ENCODE measurements around the gene ZDHHC9. TPM values are rescaled to one million over a fixed set of nuclear protein-coding genes. Genes with fewer than 3 reads are reported as not detected.

ZDHHC9 gene
- total RNA-seq, 1 donor: 2.7 TPM

GRCh38 chrX:129798456-129798855 is 45.2 kb downstream of the ZDHHC9 start:
- Histone ChIP-seq H3K4me3 (ENCODE audit: low read length) (no peak overlapping the region), H3K9me3 (ENCODE audit: low read depth, low read length) (no peaks in the 10 kb centered on the region), H3K4me1 (ENCODE audit: insufficient read depth, low read length) (no peaks in the 10 kb centered on the region), H3K27me3 (ENCODE audit: insufficient read depth, low read length) (no peaks in the 10 kb centered on the region)

- no peaks in the 10 kb centered on the region for H3K4me1 ChIP-seq (ENCODE audit: insufficient read depth, low read length)
- no peaks in the 10 kb centered on the region for H3K9me3 ChIP-seq (ENCODE audit: low read depth, low read length)
- no peaks in the 10 kb centered on the region for H3K27me3 ChIP-seq (ENCODE audit: insufficient read depth, low read length)
- H3K4me3 ChIP-seq (ENCODE audit: low read length): no peak overlapping the region
Measured at GRCh38 chrX:129797251-129797906, 46.3 kb downstream of the ZDHHC9 start.

- Histone ChIP-seq H3K4me3 (ENCODE audit: low read length) (no peak overlapping the region), H3K9me3 (ENCODE audit: low read depth, low read length) (no peaks in the 10 kb centered on the region), H3K4me1 (ENCODE audit: insufficient read depth, low read length) (no peaks in the 10 kb centered on the region)
Measured at GRCh38 chrX:129795584-129795983, 48.1 kb downstream of the ZDHHC9 start.

GRCh38 chrX:129793604-129794191 is 50.0 kb downstream of the ZDHHC9 start:
- H3K4me1 ChIP-seq (ENCODE audit: insufficient read depth, low read length): no peaks in the 10 kb centered on the region
- no peaks in the 10 kb centered on the region for H3K9me3 ChIP-seq (ENCODE audit: low read depth, low read length)
- H3K4me3 ChIP-seq (ENCODE audit: low read length): no peak overlapping the region
- H3K27me3 ChIP-seq (ENCODE audit: insufficient read depth, low read length): no peaks in the 10 kb centered on the region

More at GRCh38 chrX:129795584-129795983, 48.1 kb downstream of the ZDHHC9 start:
- H3K27me3 ChIP-seq (ENCODE audit: insufficient read depth, low read length): no peaks in the 10 kb centered on the region

GRCh38 chrX:129792586-129793291 is 50.9 kb downstream of the ZDHHC9 start:
- no peaks in the 10 kb centered on the region for H3K9me3 ChIP-seq (ENCODE audit: low read depth, low read length)
- H3K27me3 ChIP-seq (ENCODE audit: insufficient read depth, low read length): no peaks in the 10 kb centered on the region
- H3K4me3 ChIP-seq (ENCODE audit: low read length): no peak overlapping the region
- peaks cover 2% of the 10 kb centered on the region for H3K4me1 ChIP-seq (ENCODE audit: insufficient read depth, low read length)

GRCh38 chrX:129791961-129792570 is 51.6 kb downstream of the ZDHHC9 start:
- Histone ChIP-seq H3K27me3 (ENCODE audit: insufficient read depth, low read length) (no peaks in the 10 kb centered on the region), H3K4me3 (ENCODE audit: low read length) (no peak overlapping the region), H3K4me1 (ENCODE audit: insufficient read depth, low read length) (peaks cover 9% of the 10 kb centered on the region), H3K9me3 (ENCODE audit: low read depth, low read length) (no peaks in the 10 kb centered on the region)

- Histone ChIP-seq H3K4me1 (ENCODE audit: insufficient read depth, low read length) (peaks cover 16% of the 10 kb centered on the region), H3K27me3 (ENCODE audit: insufficient read depth, low read length) (no peaks in the 10 kb centered on the region), H3K4me3 (ENCODE audit: low read length) (no peak overlapping the region), H3K9me3 (ENCODE audit: low read depth, low read length) (no peaks in the 10 kb centered on the region)
Measured at GRCh38 chrX:129791336-129791735, 52.4 kb downstream of the ZDHHC9 start.

GRCh38 chrX:129790808-129791207 is 52.9 kb downstream of the ZDHHC9 start:
- Histone ChIP-seq H3K9me3 (ENCODE audit: low read depth, low read length) (no peaks in the 10 kb centered on the region), H3K27me3 (ENCODE audit: insufficient read depth, low read length) (no peaks in the 10 kb centered on the region), H3K4me3 (ENCODE audit: low read length) (no peak overlapping the region), H3K4me1 (ENCODE audit: insufficient read depth, low read length) (peaks cover 21% of the 10 kb centered on the region)

- Histone ChIP-seq H3K4me1 (ENCODE audit: insufficient read depth, low read length) (peaks cover 28% of the 10 kb centered on the region), H3K9me3 (ENCODE audit: low read depth, low read length) (no peaks in the 10 kb centered on the region), H3K27me3 (ENCODE audit: insufficient read depth, low read length) (no peaks in the 10 kb centered on the region), H3K4me3 (ENCODE audit: low read length) (no peak overlapping the region)
Measured at GRCh38 chrX:129790146-129790545, 53.5 kb downstream of the ZDHHC9 start.

GRCh38 chrX:129788527-129788926 is 55.2 kb downstream of the ZDHHC9 start:
- peaks cover 43% of the 10 kb centered on the region for H3K4me1 ChIP-seq (ENCODE audit: insufficient read depth, low read length)

GRCh38 chrX:129787336-129788055 is 56.2 kb downstream of the ZDHHC9 start:
- Histone ChIP-seq H3K9me3 (ENCODE audit: low read depth, low read length) (no peaks in the 10 kb centered on the region), H3K4me1 (ENCODE audit: insufficient read depth, low read length) (peaks cover 54% of the 10 kb centered on the region), H3K4me3 (ENCODE audit: low read length) (no peak overlapping the region), H3K27me3 (ENCODE audit: insufficient read depth, low read length) (no peaks in the 10 kb centered on the region)

More at GRCh38 chrX:129788527-129788926, 55.2 kb downstream of the ZDHHC9 start:
- Histone ChIP-seq H3K27me3 (ENCODE audit: insufficient read depth, low read length) (no peaks in the 10 kb centered on the region), H3K9me3 (ENCODE audit: low read depth, low read length) (no peaks in the 10 kb centered on the region), H3K4me3 (ENCODE audit: low read length) (no peak overlapping the region)

GRCh38 chrX:129786210-129786651 is 57.5 kb downstream of the ZDHHC9 start:
- Histone ChIP-seq H3K27me3 (ENCODE audit: insufficient read depth, low read length) (no peaks in the 10 kb centered on the region), H3K4me3 (ENCODE audit: low read length) (no peak overlapping the region), H3K4me1 (ENCODE audit: insufficient read depth, low read length) (peaks cover 64% of the 10 kb centered on the region), H3K9me3 (ENCODE audit: low read depth, low read length) (no peaks in the 10 kb centered on the region)

- Histone ChIP-seq H3K27me3 (ENCODE audit: insufficient read depth, low read length) (no peaks in the 10 kb centered on the region), H3K4me1 (ENCODE audit: insufficient read depth, low read length) (peaks cover 64% of the 10 kb centered on the region), H3K4me3 (ENCODE audit: low read length) (no peak overlapping the region), H3K9me3 (ENCODE audit: low read depth, low read length) (no peaks in the 10 kb centered on the region)
Measured at GRCh38 chrX:129785160-129785947, 58.3 kb downstream of the ZDHHC9 start.

- H3K9me3 ChIP-seq (ENCODE audit: low read depth, low read length): no peaks in the 10 kb centered on the region
- peak overlapping the region; percentile 52 for H3K4me3 ChIP-seq (ENCODE audit: low read length)
- H3K27me3 ChIP-seq (ENCODE audit: insufficient read depth, low read length): no peaks in the 10 kb centered on the region
- peaks cover 66% of the 10 kb centered on the region for H3K4me1 ChIP-seq (ENCODE audit: insufficient read depth, low read length)
Measured at GRCh38 chrX:129784371-129784770, 59.3 kb downstream of the ZDHHC9 start.
